NT2/D1 (cell line): ENCODE data around the gene BEND7.

Source experiments
- SUZ12 ChIP-seq: IDR thresholded peaks from 2 replicates; pipeline ENCODE4 v1.6.1; 2011; ENCODE audit not compliant: insufficient read length, insufficient read depth; ENCODE audit errors: extremely low read depth
- YY1 ChIP-seq: IDR thresholded peaks from 2 replicates; pipeline ENCODE4 v1.6.1; 2011; ENCODE audit not compliant: insufficient read length, insufficient read depth
- ZNF274 ChIP-seq: IDR thresholded peaks from 2 replicates; pipeline ENCODE4 v1.6.1; 2011; ENCODE audit warnings: mild to moderate bottlenecking, low read depth, low read length

DNA sequence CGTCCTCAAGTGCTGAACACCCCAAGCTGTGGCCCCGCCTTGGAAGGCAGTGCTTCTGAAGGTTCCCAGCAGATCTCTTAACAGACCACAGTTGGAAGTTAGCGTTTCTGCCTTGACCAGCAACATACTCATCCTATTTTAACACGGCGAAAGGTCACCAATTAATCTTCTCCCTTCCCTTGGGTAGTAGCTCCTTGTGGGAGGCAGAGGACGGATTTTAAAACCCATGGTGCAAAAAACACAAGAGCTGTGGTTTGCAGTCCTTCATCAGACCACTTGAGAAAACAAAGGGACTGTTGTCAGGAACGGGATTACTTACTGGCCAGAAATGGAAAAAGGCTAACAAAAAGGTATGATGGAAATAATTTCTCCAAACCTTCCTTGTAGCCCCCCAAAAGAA is 87.3 kb downstream of the BEND7 start:
- TF ChIP-seq ZNF274 (no peak), YY1 (no peak), SUZ12 (no peak)
